Mesothelial cell of epicardium (in vitro differentiated cells): ENCODE measurements around the gene SH2D3C. TPM values are rescaled to one million over a fixed set of nuclear protein-coding genes. Genes with fewer than 3 reads are reported as not detected.

Experiments used
- DNase-seq, 2 experiments: peaks; one replicate each; pipeline ENCODE4 v3.0.0; 2021; ENCODE audit warnings: low spot score in 2 of 2; ENCODE audit not compliant: unreplicated experiment in 2 of 2
- H3K27ac Mint-ChIP-seq: 2 replicates; pipeline ENCODE4 v1.8.0; 2021; ENCODE audit warnings: mixed read lengths
- H3K27me3 Mint-ChIP-seq: 2 replicates; pipeline ENCODE4 v1.8.0; 2021; ENCODE audit warnings: low read depth, mixed read lengths
- H3K36me3 Mint-ChIP-seq: 2 replicates; pipeline ENCODE4 v1.8.0; 2021; ENCODE audit warnings: mixed read lengths
- H3K4me1 Mint-ChIP-seq: 2 replicates; pipeline ENCODE4 v1.8.0; 2021; ENCODE audit warnings: mixed read lengths
- H3K4me3 Mint-ChIP-seq: 2 replicates; pipeline ENCODE4 v1.8.0; 2021; ENCODE audit warnings: mild to moderate bottlenecking, moderate library complexity, mixed read lengths
- H3K9me3 Mint-ChIP-seq: 2 replicates; pipeline ENCODE4 v1.8.0; 2021; ENCODE audit warnings: mixed read lengths
- CTCF ChIP-seq: fragments of 200-600 bp; sonication (generic); IDR thresholded peaks from one replicate; pipeline ENCODE4 v1.5.0; 2021; ENCODE audit warnings: antibody characterized with exemption; ENCODE audit not compliant: unreplicated experiment
- total RNA-seq: library from RNA; stranded (reverse); gene quantifications from 3 replicates; pipeline ENCODE4 v1.2.1, GENCODE V29; 2021

Gene SH2D3C
- total RNA-seq, 1 donor from 2014 or later, result 3.4 TPM

- no peak for DNase-seq
- H3K4me3 Mint-ChIP-seq, result no peak overlapping the region
- peaks cover 4% of the 10 kb centered on the region for H3K36me3 Mint-ChIP-seq
- H3K27ac Mint-ChIP-seq, result no peak overlapping the region
- TF ChIP-seq CTCF, result no peak
- H3K27me3 Mint-ChIP-seq, result no peaks in the 10 kb centered on the region
- H3K4me1 Mint-ChIP-seq, result peaks cover 5% of the 10 kb centered on the region
- no peaks in the 10 kb centered on the region for H3K9me3 Mint-ChIP-seq
Measured at GRCh38 chr9:127817881-127818434, 39.5 kb upstream of the SH2D3C start.

DNA sequence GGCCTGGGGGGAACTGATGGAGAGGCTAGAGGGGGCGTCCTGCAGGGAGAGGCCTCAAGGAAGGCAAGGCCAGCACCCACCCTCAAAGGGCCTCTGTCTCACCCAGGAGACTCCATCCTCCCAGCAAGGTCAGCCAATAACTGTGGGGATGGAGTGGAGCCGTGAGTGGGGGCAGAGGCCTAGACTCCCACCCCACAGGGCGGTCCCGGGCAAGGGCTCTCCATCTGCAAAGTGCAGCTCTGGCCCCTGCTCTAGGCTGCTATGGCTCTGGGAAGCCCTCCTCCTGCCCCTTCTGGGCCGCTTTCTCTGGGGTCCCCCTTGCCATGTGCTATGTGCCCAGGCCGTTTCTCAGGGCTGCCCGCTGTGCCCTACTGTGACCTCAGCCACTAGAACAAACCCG is 38.3 kb upstream of the SH2D3C start:
- Mint-ChIP-seq H3K27me3 (no peaks in the 10 kb centered on the region), H3K9me3 (no peaks in the 10 kb centered on the region), H3K4me3 (no peak overlapping the region), H3K4me1 (peaks cover 5% of the 10 kb centered on the region), H3K36me3 (peaks cover 4% of the 10 kb centered on the region), H3K27ac (no peak overlapping the region)
- no peak for DNase-seq
- no peak for TF ChIP-seq CTCF

DNA sequence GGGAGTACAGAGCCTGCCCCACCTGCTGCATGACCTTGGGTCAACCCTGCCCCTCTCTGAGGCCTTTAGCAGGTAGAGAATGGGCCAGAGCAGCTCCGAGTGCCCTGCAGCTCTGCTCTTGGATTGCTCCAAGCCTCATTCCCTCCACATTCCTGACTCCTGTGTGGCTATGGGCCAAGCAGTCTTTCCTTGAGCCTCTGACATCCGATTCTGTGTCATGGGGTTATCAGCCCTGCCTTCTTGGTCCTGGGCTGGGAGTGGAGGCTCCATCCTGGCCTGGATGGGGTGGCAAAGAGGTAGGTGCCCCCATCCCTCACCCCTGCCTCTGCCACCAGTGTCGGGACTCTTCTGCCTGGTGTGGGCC is 37.9 kb upstream of the SH2D3C start:
- Mint-ChIP-seq H3K36me3 (peaks cover 4% of the 10 kb centered on the region), H3K27me3 (no peaks in the 10 kb centered on the region), H3K4me1 (peaks cover 5% of the 10 kb centered on the region), H3K4me3 (no peak overlapping the region), H3K27ac (no peak overlapping the region), H3K9me3 (no peaks in the 10 kb centered on the region)
- no peak for TF ChIP-seq CTCF
- DNase-seq, result no peak

- H3K27ac Mint-ChIP-seq, result no peak overlapping the region
Measured at GRCh38 chr9:127815512-127816361, 37.3 kb upstream of the SH2D3C start.

More at GRCh38 chr9:127815512-127816361, 37.3 kb upstream of the SH2D3C start:
- TF ChIP-seq CTCF, result no peak
- no peak overlapping the region for H3K4me3 Mint-ChIP-seq
- DNase-seq, result no peak
- no peaks in the 10 kb centered on the region for H3K9me3 Mint-ChIP-seq
- no peaks in the 10 kb centered on the region for H3K27me3 Mint-ChIP-seq
- H3K4me1 Mint-ChIP-seq, result peaks cover 5% of the 10 kb centered on the region
- H3K36me3 Mint-ChIP-seq, result peaks cover 4% of the 10 kb centered on the region
